Psoas muscle (tissue), 8 donors: ENCODE results near the gene MPST. TPM values are rescaled to one million over a fixed set of nuclear protein-coding genes. Genes with fewer than 3 reads are reported as not detected.
A peak's percentile ranks its signal among the peaks of the same experiment; 100 is the strongest.

Source experiments
- ATAC-seq, 4 donors: fragments of 200-7000 bp; cut with Tn5 transposase; one replicate each; pipeline ENCODE4 v1.9.1; 2020; ENCODE audit warnings: moderate library complexity in 3 of 4, mild to moderate bottlenecking in 2 of 4
- DNase-seq, 2 donors: peaks; one replicate each; pipeline ENCODE4 v3.0.0-alpha.2; 2020
- H3K27ac ChIP-seq: fragments of 200-600 bp; one replicate; pipeline ENCODE4 v1.8.0; 2022
- H3K27me3 ChIP-seq, 3 donors: fragments of 200-600 bp in 1 of 3; one replicate each; pipeline versions ENCODE4 v1.6.1 to v1.8.0; 2013 to 2022; ENCODE audit warnings: low read length in 2 of 3, mild to moderate bottlenecking in 2 of 3, moderate library complexity in 1 of 3; ENCODE audit not compliant: insufficient read depth in 3 of 3
- H3K36me3 ChIP-seq, 2 donors: fragments of 200-600 bp in 1 of 2; one replicate each; pipeline versions ENCODE4 v1.6.1 to v1.8.0; 2013 to 2022; ENCODE audit warnings: low read depth in 1 of 2, mild to moderate bottlenecking in 1 of 2, moderate library complexity in 1 of 2; ENCODE audit not compliant: insufficient read depth in 1 of 2
- H3K4me1 ChIP-seq: fragments of 200-600 bp; one replicate; pipeline ENCODE4 v1.8.0; 2022
- H3K4me3 ChIP-seq: fragments of 200-600 bp; one replicate; pipeline ENCODE4 v1.8.0; 2022; ENCODE audit warnings: mild to moderate bottlenecking
- H3K9me3 ChIP-seq: fragments of 200-600 bp; one replicate; pipeline ENCODE4 v1.8.0; 2022
- CTCF ChIP-seq: fragments of 200-600 bp; IDR thresholded peaks from one replicate; pipeline ENCODE4 v1.8.0; 2022; ENCODE audit warnings: antibody characterized with exemption
- WGBS, 3 donors: extraction: QIAGEN DNeasy Blood & Tissue Kit; methylation state at CpG; one replicate each; pipeline versions ENCODE4 v1.1.6 to v1.1.7; 2013; 5-methylcytosine and 5-hydroxymethylcytosine counted together
- intact Hi-C, 2 donors: fragments of 100-400 bp; cut with DNase I; formaldehyde crosslinking; loops; one replicate each; pipeline versions ENCODE4 v1.11.0 to v1.14.2; 2022
- polyA plus RNA-seq, 3 donors: library from polyadenylated mRNA; stranded (reverse); fragments of 200-250 nt; gene quantifications; one replicate each; pipeline ENCODE4 v1.2.3, GENCODE V29; 2013
- total RNA-seq, 4 donors: library from RNA; stranded (reverse); fragmentation: NEBNext Ultra II Directional in 2 of 4; extraction: Animal tissue kit (Norgen Biotek cat#: 25700) in 2 of 4; gene quantifications; one replicate each; pipeline versions ENCODE4 v1.2.1 to v1.2.4, GENCODE V29; 2021 to 2023
- donor health status: healthy with polysubstance abuse.
- donor health status: DM: no; HTN: no; CAD: no; lungs with moderate emphysema.
- donor health status: Bipolar disorder and iron deficiency.
- donor health status: healthy.
- donor health status: DM: yes; HTN: yes; CAD: no.
- donor health status: DM: no; HTN: no; CAD: no.
- donor health status: DM: no; HTN: no; CAD: no.
- donor health status: DM: yes; HTN: yes; CAD: no.

MPST gene
- total and polyA plus RNA-seq, 7 donors: 31.5 to 83.6 (median 42.2) TPM

- DNase-seq (no peak), ATAC-seq (no peak)
- no peak overlapping the region for H3K4me3 ChIP-seq
- no peaks in the 10 kb centered on the region for H3K27me3 ChIP-seq
- WGBS, 3 donors: 63 to 70% (median 66%) methylated on average over 16 of the region's 16 CpGs
- peaks cover 0 to 35% of the 10 kb centered on the region in 2 donors for H3K36me3 ChIP-seq
- no peaks in the 10 kb centered on the region for H3K9me3 ChIP-seq
- peaks cover 34% of the 10 kb centered on the region for H3K4me1 ChIP-seq
- TF ChIP-seq CTCF: no peak
- H3K27ac ChIP-seq: peak overlapping the region; percentile 5
- intact Hi-C loops: no loop called here
Measured at GRCh38 chr22:37022483-37023337, 3.2 kb downstream of the MPST start.

DNA sequence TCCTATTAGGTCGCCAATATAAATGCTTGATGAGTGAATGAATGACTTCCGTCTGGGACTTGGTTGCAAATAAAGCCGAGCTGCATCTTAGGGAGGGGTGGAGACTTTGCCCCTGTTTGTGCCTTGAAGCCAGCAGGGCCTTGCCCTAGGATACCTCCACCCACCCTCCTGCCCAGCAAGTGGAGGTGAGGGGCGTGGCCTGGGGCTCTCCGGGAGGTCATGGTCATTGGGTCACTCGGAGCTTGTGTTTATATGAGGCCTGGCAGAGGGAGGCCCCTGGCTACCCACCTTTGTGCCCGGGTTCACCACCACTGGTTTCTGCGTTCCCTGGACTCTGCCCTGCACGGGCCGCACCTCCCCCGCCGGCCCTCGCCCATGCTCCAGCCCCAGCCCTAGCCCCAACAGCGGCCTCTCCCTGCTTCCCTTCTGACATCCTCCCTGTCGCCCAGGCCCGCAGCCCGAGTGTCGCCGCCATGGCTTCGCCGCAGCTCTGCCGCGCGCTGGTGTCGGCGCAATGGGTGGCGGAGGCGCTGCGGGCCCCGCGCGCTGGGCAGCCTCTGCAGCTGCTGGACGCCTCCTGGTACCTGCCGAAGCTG lies 4.3 kb downstream of the MPST start:
- Histone ChIP-seq H3K4me1 (peaks cover 24% of the 10 kb centered on the region), H3K4me3 (no peak overlapping the region), H3K27me3 (no peaks in the 10 kb centered on the region), H3K9me3 (no peaks in the 10 kb centered on the region), H3K27ac (no peak overlapping the region), H3K36me3 (peaks cover 0 to 43% of the 10 kb centered on the region in 2 donors)
- ATAC-seq: no peak
- no peak for TF ChIP-seq CTCF
- intact Hi-C loops: no loop called here
- no peak for DNase-seq
- 92 to 94% (median 93%) methylated on average over 33 to 34 of the region's 34 CpGs for WGBS, 3 donors

DNA sequence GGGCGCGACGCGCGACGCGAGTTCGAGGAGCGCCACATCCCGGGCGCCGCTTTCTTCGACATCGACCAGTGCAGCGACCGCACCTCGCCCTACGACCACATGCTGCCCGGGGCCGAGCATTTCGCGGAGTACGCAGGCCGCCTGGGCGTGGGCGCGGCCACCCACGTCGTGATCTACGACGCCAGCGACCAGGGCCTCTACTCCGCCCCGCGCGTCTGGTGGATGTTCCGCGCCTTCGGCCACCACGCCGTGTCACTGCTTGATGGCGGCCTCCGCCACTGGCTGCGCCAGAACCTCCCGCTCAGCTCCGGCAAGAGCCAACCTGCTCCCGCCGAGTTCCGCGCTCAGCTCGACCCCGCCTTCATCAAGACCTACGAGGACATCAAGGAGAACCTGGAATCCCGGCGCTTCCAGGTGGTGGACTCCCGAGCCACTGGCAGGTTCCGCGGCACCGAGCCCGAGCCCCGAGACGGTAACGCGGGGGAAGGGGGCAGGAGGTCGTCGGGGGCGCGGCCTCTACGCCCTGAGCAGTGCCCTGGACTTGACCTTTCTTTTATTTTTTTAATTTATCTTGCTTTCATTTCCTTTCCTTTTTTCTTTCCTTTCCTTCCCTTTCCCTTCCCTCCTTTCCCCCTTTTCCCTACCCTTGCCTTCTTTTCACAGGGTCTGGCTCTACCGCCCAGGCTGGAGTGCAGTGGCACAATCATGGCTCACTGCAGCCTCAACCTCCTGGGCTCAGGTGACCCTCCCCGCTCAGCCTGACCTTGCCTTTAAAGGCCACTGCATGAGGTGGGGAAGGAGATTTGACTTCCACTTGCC lies 5.0 kb downstream of the MPST start:
- Histone ChIP-seq H3K27ac (no peak overlapping the region), H3K4me1 (peaks cover 24% of the 10 kb centered on the region), H3K36me3 (peaks cover 0 to 50% of the 10 kb centered on the region in 2 donors), H3K9me3 (no peaks in the 10 kb centered on the region), H3K4me3 (no peak overlapping the region), H3K27me3 (no peaks in the 10 kb centered on the region)
- DNase-seq (no peak), ATAC-seq (no peak)
- WGBS, 3 donors: 93 to 94% (median 93%) methylated on average over 65 to 71 of the region's 71 CpGs
- intact Hi-C loops: no loop called here
- TF ChIP-seq CTCF: no peak

- Histone ChIP-seq H3K27ac (no peak overlapping the region), H3K4me3 (no peak overlapping the region), H3K27me3 (no peaks in the 10 kb centered on the region), H3K36me3 (peaks cover 4 to 60% of the 10 kb centered on the region in 2 donors), H3K9me3 (no peaks in the 10 kb centered on the region), H3K4me1 (peaks cover 21% of the 10 kb centered on the region)
- no peak for ATAC-seq
- intact Hi-C loops: no loop called here
- TF ChIP-seq CTCF: no peak
- DNase-seq: no peak
- WGBS, 3 donors: 72 to 82% (median 79%) methylated on average over 10 of the region's 10 CpGs
Measured at GRCh38 chr22:37025500-37026070, 6.0 kb downstream of the MPST start.
